Measurements from ENCODE around the gene C1QTNF2.

The C1QTNF2 gene

DNA sequence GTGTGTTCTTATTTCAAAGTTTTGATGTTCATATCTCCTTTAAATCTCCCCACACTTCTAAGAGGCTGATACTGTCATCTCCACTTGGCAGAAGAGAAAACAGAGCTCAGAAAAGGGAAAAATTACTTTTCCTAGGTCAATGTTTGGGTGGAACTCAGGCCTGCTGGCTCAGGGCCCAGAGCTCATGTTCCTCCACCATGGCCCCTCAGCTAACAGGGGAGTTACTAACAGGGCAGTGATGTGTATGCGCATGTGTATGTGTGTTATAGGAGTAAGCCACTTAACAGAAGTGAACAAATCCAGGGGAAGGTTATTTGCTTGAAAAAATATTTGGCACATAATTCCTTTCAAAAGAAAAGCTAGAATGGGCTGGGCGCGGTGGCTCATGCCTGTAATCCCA, 2.5 kb downstream of the C1QTNF2 start:
- no peak overlapping the region for H3K4me3 ChIP-seq (replicated peaks; ENCODE audit: insufficient read depth, low read length)
- no peak for DNase-seq (ENCODE audit: low read depth in 1 of 2, low spot score in 1 of 2)
- no peak overlapping the region for H3K27ac ChIP-seq (replicated peaks)
- no peak for TF ChIP-seq POLR2AphosphoS5 (IDR thresholded peaks at IDR 0.05; ENCODE audit: low read depth)
- TF ChIP-seq, protein P1, sequence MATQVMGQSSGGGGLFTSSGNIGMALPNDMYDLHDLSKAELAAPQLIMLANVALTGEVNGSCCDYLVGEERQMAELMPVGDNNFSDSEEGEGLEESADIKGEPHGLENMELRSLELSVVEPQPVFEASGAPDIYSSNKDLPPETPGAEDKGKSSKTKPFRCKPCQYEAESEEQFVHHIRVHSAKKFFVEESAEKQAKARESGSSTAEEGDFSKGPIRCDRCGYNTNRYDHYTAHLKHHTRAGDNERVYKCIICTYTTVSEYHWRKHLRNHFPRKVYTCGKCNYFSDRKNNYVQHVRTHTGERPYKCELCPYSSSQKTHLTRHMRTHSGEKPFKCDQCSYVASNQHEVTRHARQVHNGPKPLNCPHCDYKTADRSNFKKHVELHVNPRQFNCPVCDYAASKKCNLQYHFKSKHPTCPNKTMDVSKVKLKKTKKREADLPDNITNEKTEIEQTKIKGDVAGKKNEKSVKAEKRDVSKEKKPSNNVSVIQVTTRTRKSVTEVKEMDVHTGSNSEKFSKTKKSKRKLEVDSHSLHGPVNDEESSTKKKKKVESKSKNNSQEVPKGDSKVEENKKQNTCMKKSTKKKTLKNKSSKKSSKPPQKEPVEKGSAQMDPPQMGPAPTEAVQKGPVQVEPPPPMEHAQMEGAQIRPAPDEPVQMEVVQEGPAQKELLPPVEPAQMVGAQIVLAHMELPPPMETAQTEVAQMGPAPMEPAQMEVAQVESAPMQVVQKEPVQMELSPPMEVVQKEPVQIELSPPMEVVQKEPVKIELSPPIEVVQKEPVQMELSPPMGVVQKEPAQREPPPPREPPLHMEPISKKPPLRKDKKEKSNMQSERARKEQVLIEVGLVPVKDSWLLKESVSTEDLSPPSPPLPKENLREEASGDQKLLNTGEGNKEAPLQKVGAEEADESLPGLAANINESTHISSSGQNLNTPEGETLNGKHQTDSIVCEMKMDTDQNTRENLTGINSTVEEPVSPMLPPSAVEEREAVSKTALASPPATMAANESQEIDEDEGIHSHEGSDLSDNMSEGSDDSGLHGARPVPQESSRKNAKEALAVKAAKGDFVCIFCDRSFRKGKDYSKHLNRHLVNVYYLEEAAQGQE (IDR thresholded peaks at IDR 0.05; ENCODE audit: insufficient replicate concordance, low read depth), result no peak
- no peak for TF ChIP-seq SPI1 (IDR thresholded peaks at IDR 0.05; ENCODE audit: borderline replicate concordance, low read depth)
- TF ChIP-seq, protein P2, sequence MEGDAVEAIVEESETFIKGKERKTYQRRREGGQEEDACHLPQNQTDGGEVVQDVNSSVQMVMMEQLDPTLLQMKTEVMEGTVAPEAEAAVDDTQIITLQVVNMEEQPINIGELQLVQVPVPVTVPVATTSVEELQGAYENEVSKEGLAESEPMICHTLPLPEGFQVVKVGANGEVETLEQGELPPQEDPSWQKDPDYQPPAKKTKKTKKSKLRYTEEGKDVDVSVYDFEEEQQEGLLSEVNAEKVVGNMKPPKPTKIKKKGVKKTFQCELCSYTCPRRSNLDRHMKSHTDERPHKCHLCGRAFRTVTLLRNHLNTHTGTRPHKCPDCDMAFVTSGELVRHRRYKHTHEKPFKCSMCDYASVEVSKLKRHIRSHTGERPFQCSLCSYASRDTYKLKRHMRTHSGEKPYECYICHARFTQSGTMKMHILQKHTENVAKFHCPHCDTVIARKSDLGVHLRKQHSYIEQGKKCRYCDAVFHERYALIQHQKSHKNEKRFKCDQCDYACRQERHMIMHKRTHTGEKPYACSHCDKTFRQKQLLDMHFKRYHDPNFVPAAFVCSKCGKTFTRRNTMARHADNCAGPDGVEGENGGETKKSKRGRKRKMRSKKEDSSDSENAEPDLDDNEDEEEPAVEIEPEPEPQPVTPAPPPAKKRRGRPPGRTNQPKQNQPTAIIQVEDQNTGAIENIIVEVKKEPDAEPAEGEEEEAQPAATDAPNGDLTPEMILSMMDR (IDR thresholded peaks at IDR 0.05; ENCODE audit: insufficient read depth, low read length), result no peak
- no peak for TF ChIP-seq GABPA (IDR thresholded peaks at IDR 0.05; ENCODE audit: low read depth)
- H3K27me3 ChIP-seq (ENCODE audit: insufficient read depth, poor library complexity, severe bottlenecking), result peaks cover 27% of the 10 kb centered on the region

DNA sequence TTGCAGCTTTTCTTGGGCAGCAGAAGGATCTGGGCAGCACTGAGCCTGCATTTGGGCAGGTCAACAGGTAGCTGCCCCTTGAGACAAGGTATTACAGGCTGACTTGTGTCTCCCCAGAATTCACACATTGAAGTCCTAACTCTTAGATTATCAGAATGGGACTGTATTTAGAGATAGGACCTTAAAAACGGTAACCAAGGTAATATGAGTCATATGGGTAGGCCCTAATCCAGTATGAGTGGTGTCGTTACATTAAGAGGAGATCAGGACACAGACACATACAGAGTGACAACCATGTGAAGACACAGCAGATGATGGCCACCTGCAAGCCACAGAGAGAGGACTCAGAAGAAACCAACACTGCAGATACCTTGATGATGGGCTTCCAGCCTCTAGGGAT, 3.2 kb downstream of the C1QTNF2 start:
- TF ChIP-seq, protein P1 (IDR thresholded peaks at IDR 0.05; ENCODE audit: insufficient replicate concordance, low read depth), result no peak
- TF ChIP-seq POLR2AphosphoS5 (IDR thresholded peaks at IDR 0.05; ENCODE audit: low read depth) (no peak), GABPA (IDR thresholded peaks at IDR 0.05; ENCODE audit: low read depth) (no peak), SPI1 (IDR thresholded peaks at IDR 0.05; ENCODE audit: borderline replicate concordance, low read depth) (no peak)
- TF ChIP-seq, protein P2 (IDR thresholded peaks at IDR 0.05; ENCODE audit: insufficient read depth, low read length), result no peak
- DNase-seq (ENCODE audit: low read depth in 1 of 2, low spot score in 1 of 2), result no peak
- no peak overlapping the region for H3K27ac ChIP-seq (replicated peaks)
- H3K4me3 ChIP-seq (replicated peaks; ENCODE audit: insufficient read depth, low read length), result no peak overlapping the region
- peaks cover 27% of the 10 kb centered on the region for H3K27me3 ChIP-seq (ENCODE audit: insufficient read depth, poor library complexity, severe bottlenecking)

DNA sequence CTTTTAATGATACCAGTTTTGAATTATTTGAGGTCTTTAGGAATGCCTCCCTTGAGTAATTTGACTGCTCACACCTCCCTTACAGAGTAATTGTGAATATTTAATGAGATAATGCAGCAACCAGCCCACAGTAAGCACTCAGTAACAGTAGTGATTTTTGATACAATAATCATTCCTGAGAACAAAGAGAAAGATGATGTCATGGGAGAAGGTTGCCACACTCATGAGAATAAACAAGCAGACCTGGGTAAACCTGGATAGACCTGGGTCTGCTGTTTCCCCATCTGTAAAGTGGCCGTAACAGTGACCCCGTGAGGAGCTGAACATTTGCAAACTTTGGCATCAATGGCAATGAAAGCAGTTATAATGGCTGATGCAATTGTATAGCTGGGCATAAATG, 4.2 kb downstream of the C1QTNF2 start:
- TF ChIP-seq POLR2AphosphoS5 (IDR thresholded peaks at IDR 0.05; ENCODE audit: low read depth) (no peak), SPI1 (IDR thresholded peaks at IDR 0.05; ENCODE audit: borderline replicate concordance, low read depth) (no peak), GABPA (IDR thresholded peaks at IDR 0.05; ENCODE audit: low read depth) (no peak)
- TF ChIP-seq, protein P1 (IDR thresholded peaks at IDR 0.05; ENCODE audit: insufficient replicate concordance, low read depth), result no peak
- TF ChIP-seq, protein P2 (IDR thresholded peaks at IDR 0.05; ENCODE audit: insufficient read depth, low read length), result no peak
- Histone ChIP-seq H3K27ac (replicated peaks) (no peak overlapping the region), H3K27me3 (ENCODE audit: insufficient read depth, poor library complexity, severe bottlenecking) (peaks cover 20% of the 10 kb centered on the region), H3K4me3 (replicated peaks; ENCODE audit: insufficient read depth, low read length) (no peak overlapping the region)
- DNase-seq (ENCODE audit: low read depth in 1 of 2, low spot score in 1 of 2), result no peak
